ENCODE results near the gene ISG15. TPM values are rescaled to one million over a fixed set of nuclear protein-coding genes. Genes with fewer than 3 reads are reported as not detected.
"Not testable (repeated sequence)": the region's sequence is repeated elsewhere in the genome, so short reads cannot be mapped to it uniquely, and the experiment has no call there.

The ISG15 gene
- total and polyA plus RNA-seq, 12 donors, result 9.8 to 186 (median 29.1) TPM

- Histone ChIP-seq H3K36me3 (peaks cover 0 to 8% (median 0%) of the 10 kb centered on the region in 9 donors), H3K27me3 (peaks cover 0 to 24% (median 0%) of the 10 kb centered on the region in 7 donors), H3K4me1 (peaks cover 11 to 60% (median 24%) of the 10 kb centered on the region in 9 donors), H3K4me3 (no peak overlapping the region), H3K9me3 (no peaks in the 10 kb centered on the region), H3K27ac (no peak overlapping the region)
- 85 to 89% methylated on average over 17 of the region's 17 CpGs for WGBS, 2 donors
- DNase-seq (no peak), ATAC-seq (no peak)
- no peak for TF ChIP-seq CTCF (IDR thresholded peaks at IDR 0.05)
- intact Hi-C loops (cut with DNase I), result loop anchor here in 2 of 10 donors (5.0 to 10.0 kb wide), 2 partner anchors 35 to 267 kb away; no protein-coding TSS in a partner anchor
Measured at GRCh38 chr1:1027791-1028190, 14.5 kb downstream of the ISG15 start.

GRCh38 chr1:1030867-1031658 is 17.8 kb downstream of the ISG15 start:
- Histone ChIP-seq H3K4me1 (peaks cover 3 to 43% (median 17%) of the 10 kb centered on the region in 9 donors), H3K36me3 (peaks cover 0 to 18% (median 0%) of the 10 kb centered on the region in 9 donors), H3K27me3 (peaks cover 0 to 46% (median 12%) of the 10 kb centered on the region in 7 donors)
- ATAC-seq, DNase-seq, H3K9me3 ChIP-seq, H3K27ac ChIP-seq, H3K4me3 ChIP-seq: not testable (repeated sequence)
- WGBS, 2 donors, result 69 to 72% methylated on average over 7 of the region's 7 CpGs
- intact Hi-C loops (cut with DNase I), result loop anchor here in 2 of 10 donors (5.0 to 10.0 kb wide), 2 partner anchors 36 to 264 kb away; no protein-coding TSS in a partner anchor

- no peak for TF ChIP-seq CTCF (IDR thresholded peaks at IDR 0.05)
- DNase-seq (no peak), ATAC-seq (peak in 2 of 8 donors; percentile 2 to 4)
- intact Hi-C loops (cut with DNase I), result loop anchor here in 2 of 10 donors (5.0 to 10.0 kb wide), 2 partner anchors 36 to 263 kb away; no protein-coding TSS in a partner anchor
- Histone ChIP-seq H3K9me3 (no peaks in the 10 kb centered on the region), H3K4me1 (peaks cover 0 to 38% (median 12%) of the 10 kb centered on the region in 9 donors), H3K27me3 (peaks cover 0 to 52% (median 12%) of the 10 kb centered on the region in 7 donors), H3K36me3 (peaks cover 0 to 20% (median 0%) of the 10 kb centered on the region in 9 donors), H3K27ac (no peak overlapping the region), H3K4me3 (no peak overlapping the region)
- 85 to 88% methylated on average over 11 of the region's 11 CpGs for WGBS, 2 donors
Measured at GRCh38 chr1:1031659-1032235, 18.4 kb downstream of the ISG15 start.

- H3K4me3 ChIP-seq, result peak overlapping the region in 9 of 10 donors; percentile 35 to 57 (median 49)
- peaks cover 0 to 27% (median 0%) of the 10 kb centered on the region in 9 donors for H3K36me3 ChIP-seq
- peaks cover 0 to 40% (median 12%) of the 10 kb centered on the region in 9 donors for H3K4me1 ChIP-seq
- no peak for TF ChIP-seq CTCF (IDR thresholded peaks at IDR 0.05)
- 33 to 44% methylated on average over 16 of the region's 16 CpGs for WGBS, 2 donors
- peaks cover 0 to 58% (median 12%) of the 10 kb centered on the region in 7 donors for H3K27me3 ChIP-seq
- no peak for DNase-seq
- intact Hi-C loops (cut with DNase I), result loop anchor here in 2 of 10 donors (5.0 to 10.0 kb wide), 2 partner anchors 35 to 262 kb away; no protein-coding TSS in a partner anchor
- ATAC-seq, result peak; percentile 19 to 74 (median 68)
- no peaks in the 10 kb centered on the region for H3K9me3 ChIP-seq
- H3K27ac ChIP-seq, result no peak overlapping the region
Measured at GRCh38 chr1:1032424-1032823, 19.1 kb downstream of the ISG15 start.

All from heart right ventricle (tissue), 16 donors.